GM19023 (cell line): ENCODE results near the gene KRT14.

Experiments
- ATAC-seq: cut with Tn5 transposase; IDR thresholded peaks from one replicate; pipeline ENCODE4 v1.9.1; 2021; ENCODE audit warnings: mild to moderate bottlenecking, moderate library complexity; ENCODE audit not compliant: unreplicated experiment

Gene KRT14

DNA sequence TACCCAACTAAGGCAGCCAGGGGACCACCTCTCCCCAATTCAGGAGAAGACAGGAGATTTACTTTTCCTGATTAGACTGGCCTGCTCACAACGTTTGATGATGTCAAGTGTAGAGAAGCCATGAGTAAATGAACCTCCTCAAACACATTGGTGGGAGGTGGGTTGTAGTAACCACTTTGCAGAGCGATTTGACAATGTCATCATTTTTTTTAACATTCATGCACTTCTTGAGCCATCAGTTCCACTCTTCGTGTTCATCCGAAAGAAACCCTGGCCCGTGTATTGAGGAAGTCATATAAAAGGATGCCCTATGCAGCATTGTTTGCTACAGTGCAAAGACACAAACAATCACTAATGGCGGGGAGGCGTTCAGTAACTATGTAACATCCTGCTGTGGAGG, 53.1 kb downstream of the KRT14 start:
- no peak for ATAC-seq

DNA sequence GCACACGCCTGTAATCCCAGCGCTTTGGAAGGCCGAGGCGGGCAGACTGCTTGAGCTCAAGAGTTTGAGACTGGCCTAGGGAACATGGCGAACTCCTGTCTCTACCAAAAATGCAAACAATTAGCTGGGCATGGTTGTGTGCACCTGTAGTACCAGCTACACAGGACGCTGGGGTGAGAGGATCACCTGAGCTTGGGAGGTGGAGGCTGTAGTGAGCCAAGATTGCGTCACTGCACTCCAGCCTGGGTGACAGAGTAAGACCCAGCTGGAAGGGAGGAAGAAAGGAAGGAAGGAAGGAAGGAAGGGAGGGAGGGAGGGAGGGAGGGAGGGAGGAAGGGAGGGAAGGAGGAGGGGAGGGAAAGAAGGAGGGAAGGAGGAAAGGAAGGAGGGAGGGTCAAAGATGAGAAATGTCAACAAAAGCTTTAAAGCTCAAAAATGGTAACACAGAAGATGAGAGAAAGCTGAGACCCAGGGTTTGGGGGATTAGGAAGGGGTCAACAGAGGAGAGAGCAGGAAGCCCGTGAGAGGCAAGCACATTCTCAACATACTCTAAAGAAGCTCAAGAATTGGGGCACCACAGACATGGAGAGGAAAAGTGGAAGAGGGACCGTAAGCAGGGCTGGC, 53.6 kb downstream of the KRT14 start:
- ATAC-seq = no peak
